SHP77 treated with DMSO at 0.1 percent for 48 hours (cell line): ENCODE results near the gene DYNC2LI1.
"Not testable (repeated sequence)": the region's sequence is repeated elsewhere in the genome, so short reads cannot be mapped to it uniquely, and the experiment has no call there.

ENCODE experiments used
- DNase-seq: peaks from one replicate; lab custom pipeline; 2025; lab: John Stamatoyannopoulos, UW

DYNC2LI1 gene

DNA sequence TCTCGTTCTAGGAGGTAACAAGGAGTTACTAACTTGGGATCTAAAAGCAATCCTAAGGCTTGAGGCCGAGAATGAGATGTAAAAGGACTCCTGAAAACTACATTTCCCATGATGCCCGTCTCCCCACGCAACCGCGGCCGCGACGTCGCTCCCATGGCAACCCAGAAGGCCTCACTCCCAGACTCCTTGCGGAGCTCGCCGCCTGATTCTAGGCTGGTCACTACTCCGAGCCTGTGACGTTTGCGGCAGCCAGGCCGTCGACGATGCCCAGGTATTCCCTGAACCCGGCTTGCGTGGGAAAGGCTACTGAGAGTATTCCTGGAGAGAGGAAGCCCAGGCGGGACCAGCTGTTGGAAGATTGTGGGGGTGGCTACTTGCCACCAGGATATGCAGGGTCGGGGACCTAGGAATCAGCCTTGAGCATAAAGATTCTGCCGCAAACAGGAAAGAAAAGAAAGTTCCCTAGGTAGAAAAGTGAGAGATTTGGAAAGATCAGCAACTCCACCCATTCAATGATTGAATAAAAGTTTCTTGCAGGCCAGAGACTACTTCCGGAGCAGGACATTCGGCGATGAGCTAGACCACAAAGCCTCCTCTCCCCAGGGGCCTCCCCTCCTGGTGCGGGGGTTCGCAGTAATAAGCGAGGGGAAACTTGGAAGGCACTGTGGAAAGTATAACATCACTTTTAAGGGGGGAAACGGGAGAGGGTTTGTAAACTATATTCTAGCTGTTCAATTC, at the start of gene DYNC2LI1:
Gene DYNC2LI1, plus strand, starts transcription at position 164 of the 738 bp plus-strand sequence. Its CDS starts 100 bp downstream, at position 264.
- DNase-seq, result peak; percentile 87

GRCh38 chr2:43724728-43725526, 48.9 kb upstream of the DYNC2LI1 start:
- DNase-seq, result no peak

DNA sequence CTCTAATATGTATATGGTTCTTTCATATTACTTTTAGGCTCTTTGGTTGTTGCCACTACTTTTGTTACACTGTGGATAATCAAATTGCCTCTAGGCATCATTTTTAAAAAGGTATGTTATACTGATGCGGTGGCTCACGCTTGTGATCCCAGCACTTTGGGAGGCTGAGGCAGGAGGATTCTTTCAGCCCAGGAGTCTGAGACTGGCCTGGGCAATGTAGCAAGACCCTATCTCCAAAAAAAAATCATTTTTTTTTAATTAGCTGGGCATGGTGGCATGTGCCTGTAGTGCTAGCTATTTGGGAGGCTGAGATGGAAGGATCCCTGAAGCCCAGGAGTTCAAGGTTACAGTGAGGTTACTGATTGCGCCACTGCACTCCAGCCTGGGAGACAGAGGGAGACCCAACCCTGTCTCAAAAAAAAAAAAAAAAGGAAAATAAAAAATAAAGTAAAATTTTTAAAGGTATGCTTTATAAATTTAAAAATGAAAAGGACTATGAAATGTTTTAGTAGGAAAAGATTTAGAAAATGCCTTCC, 48.1 kb upstream of the DYNC2LI1 start:
- no peak for DNase-seq

DNA sequence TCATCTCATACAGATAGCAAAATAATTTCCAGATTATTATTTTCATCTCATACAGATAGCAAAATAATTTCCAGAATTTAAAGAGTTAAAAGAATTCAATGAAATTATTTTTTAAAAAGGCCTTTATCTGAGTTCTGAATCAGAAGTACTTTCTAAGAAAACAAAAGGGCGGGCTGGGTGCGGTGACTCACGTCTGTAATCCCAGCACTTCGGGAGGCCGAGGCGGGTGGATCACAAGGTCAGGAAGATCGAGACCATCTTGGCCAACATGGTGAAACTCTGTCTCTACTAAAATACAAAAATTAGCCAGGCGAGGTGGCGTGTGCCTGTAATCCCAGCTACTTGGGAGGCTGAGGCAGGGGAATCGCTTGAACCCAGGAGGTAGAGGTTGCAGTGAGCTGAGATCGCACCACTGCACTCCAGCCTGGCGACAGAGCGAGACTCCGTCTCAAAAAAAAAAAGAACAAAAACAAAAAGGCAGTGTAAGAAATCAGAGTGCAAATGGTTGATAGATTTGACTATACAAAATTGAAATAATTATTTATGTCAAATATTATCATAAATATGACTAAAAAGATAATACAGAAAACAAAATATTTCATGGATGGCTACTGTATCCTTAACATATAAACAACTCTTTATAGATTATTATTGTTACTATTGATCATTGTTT, 46.7 kb upstream of the DYNC2LI1 start:
- not testable (repeated sequence) for DNase-seq

- DNase-seq, result no peak
Observed at GRCh38 chr2:43727634-43728014, 46.2 kb upstream of the DYNC2LI1 start.

DNA sequence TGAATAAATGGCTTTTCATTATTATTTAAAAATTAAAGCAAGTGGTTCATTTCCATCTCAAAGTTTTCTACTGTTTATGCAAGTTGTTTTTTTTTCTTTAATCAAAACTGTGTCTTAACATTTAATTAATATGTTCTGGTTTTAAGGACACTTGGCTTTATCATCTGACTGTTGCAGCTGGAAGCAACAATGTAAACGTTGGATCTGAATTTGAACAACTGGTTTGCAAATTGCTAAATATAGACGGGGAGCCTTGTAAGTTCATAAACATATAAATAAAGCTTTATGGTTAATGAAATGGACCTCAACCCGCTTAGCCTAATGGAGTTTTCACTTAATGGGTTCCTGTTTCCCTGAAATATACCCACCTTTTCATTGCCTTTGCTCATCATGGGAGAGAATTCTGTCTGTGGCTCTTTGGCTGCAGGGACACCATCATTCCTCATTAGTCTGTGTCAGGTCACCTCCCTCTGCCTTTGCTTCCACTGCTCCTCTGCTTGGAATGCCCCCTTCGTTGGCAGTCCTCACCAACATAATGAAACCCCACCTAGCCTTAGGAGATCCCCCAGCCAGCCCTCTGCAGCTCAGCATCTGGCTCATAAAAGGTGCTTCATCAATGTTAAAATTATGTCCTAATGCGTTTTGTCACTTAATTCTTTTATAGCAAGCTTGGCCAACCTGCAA, 44.2 kb upstream of the DYNC2LI1 start:
- DNase-seq, result no peak

- DNase-seq, result no peak
Observed at GRCh38 chr2:43731211-43731610, 42.6 kb upstream of the DYNC2LI1 start.

DNA sequence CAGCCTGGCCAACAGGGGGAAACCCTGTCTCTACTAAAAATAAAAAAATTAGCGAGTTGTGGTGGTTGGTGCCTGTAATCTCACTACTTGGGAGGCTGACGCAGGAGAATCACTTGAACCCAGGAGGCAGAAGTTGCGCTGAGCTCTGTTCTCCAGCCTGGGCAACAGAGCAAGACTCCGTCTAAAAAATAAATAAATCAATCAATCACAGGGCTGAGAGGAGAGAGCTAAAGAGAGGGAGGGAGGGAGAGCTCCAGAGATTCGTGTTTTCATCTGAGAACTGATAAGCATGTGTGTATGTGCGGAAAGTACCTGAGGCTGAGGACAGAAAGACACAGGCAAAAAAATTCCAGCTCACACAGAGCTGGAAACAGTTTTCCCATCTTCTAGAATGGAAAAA, 37.2 kb upstream of the DYNC2LI1 start:
- DNase-seq, result no peak

DNA sequence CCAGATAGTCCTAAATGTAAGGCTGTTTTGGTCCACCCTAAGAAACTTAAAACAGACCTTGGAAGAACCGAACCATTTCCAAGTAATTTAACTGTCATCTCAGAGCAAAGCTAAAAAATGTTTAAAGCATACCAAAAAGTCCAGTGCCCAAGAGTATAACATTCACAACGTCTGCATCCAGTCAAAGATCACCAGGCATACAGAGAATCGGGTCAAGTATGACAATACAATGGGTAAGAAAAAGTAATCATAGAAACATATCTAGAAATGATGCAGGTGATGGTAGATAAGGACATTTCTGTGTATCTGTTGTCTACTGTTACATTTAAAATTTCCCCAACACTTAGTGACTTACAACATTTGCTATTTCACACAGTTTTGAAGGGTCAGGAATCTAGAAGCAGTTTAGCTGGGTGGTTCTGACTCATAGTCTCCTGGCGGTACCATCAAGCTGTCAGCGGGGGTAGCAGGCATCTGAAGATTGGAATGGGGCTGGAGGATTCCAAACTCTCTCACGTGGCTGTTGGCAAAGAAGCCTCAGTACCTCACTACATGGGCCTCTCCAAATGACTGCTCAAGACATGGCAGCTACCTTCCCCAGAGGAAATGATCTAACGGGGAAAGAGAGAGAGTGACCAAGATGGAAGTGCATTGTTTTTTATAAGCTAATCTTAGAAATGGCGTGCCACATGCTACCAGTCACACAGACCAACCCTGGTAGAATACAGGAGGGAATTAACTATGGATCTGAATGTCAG, 36.6 kb upstream of the DYNC2LI1 start:
- no peak for DNase-seq

- DNase-seq, result no peak
Observed at GRCh38 chr2:43737855-43738254, 36.0 kb upstream of the DYNC2LI1 start.

- DNase-seq, result no peak
Observed at GRCh38 chr2:43738257-43738656, 35.6 kb upstream of the DYNC2LI1 start.

GRCh38 chr2:43743706-43744105, 30.1 kb upstream of the DYNC2LI1 start:
- no peak for DNase-seq

DNA sequence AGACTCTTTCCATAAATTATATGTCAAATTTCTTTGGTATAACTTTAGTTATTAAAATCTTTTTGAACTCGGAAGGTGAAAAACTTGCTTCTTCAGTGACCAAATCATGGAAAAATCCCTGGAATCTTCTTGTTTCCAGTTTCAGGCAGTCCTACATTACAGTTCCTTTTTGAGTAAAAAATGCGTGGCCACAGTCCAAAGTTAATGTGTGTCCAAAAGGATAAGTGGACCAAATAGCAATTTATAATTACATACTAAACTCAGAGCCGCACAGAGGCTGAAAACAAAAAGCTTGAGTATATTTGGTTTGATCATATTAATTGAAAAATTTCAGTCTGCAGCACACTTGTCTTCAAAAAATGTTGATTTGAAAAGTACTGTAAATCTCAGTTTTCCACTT, 28.4 kb upstream of the DYNC2LI1 start:
- DNase-seq, result no peak

DNA sequence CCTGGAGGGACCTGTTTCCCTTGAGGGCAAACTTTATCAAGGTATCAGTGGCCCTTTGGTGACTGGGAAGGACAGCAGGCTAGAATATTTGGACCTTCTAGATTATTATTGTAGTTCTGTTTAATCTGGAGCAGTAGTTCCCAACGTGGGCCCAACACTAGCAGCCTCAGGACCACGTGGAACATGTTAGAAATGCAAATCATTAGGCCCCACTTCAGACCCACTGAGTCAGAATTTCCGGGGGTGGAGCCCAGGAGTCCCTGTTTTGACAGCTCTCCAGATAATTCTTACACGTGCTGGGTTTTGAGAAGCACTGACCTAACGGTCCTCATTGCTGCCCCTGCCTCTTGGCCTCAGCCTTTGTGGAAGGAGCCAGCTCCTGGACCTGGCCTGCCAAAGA, 25.5 kb upstream of the DYNC2LI1 start:
- no peak for DNase-seq

DNA sequence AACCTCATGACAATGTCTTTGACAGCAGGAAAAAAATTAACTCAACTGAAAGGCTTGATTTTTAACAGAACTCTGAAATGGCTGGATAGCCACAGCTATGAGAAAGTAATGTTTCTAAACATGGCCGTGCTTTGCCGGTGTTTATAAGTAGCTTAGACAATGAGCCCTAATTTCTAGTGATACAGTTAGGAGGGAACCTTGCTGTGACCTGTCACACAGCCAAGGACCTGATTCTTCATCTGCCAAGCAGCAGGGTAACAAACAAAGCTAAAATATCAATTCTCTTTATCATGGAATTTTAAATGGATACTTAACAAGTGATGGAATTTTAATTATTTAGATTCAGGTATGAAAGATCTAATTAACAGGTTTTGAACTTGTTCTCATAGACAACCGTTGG, 24.3 kb upstream of the DYNC2LI1 start:
- no peak for DNase-seq

DNA sequence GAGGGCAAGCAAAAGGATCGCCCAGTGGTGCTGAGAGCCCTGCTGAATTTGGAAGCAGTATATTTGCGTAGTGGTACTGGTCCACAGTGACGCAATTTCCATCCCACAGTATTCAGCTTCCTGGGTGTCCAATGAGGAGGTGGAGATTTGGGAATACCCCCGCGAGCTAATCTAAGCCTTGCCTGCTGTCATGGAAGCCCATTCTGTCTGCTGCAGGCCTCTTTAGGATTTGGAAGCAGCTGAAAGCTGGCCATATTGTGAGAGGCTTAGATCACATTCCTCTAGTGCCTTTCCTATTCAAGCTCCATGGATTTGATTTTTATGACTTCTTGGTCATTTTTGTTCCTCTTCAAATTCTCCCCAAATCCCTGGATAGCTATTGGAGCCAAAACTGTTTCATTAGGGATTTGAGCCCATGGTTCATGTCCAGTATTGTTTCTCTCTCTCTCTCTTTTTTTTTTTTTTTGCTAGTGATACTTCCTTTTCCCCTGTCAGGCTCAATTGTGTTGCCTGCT, 22.3 kb upstream of the DYNC2LI1 start:
- DNase-seq, result no peak

- no peak for DNase-seq
Observed at GRCh38 chr2:43752302-43752701, 21.5 kb upstream of the DYNC2LI1 start.

GRCh38 chr2:43754180-43754579, 19.7 kb upstream of the DYNC2LI1 start:
- DNase-seq, result no peak

GRCh38 chr2:43758739-43759138, 15.1 kb upstream of the DYNC2LI1 start:
- DNase-seq, result no peak

DNA sequence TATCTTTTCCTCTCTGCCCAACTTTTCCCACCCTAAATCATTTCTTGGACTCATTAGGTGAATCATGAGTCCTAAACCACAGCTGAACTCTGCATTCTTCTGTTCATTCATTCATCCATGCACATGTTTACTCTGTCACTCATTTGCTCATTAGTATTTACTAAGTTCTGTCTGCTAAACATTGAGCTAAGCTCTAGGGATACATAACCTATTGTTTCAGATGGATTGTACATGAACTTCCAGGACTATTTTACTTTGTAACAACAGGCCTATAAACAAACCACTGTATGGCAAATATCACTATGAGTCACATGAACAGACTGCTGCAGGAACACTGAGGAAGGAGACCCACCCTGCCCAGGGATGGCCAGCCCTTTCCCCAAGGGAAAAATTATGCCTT, 14.6 kb upstream of the DYNC2LI1 start:
- no peak for DNase-seq

- no peak for DNase-seq
Observed at GRCh38 chr2:43762286-43762685, 11.6 kb upstream of the DYNC2LI1 start.
